GM21367 (cell line): ENCODE results near the gene TRMT5.

Source experiments
- ATAC-seq: cut with Tn5 transposase; IDR thresholded peaks from one replicate; pipeline ENCODE4 v1.9.1; 2021; ENCODE audit not compliant: unreplicated experiment

The TRMT5 gene

GRCh38 chr14:60980811-60981632 lies at the start of gene TRMT5, which contains the start of gene SLC38A6:
Gene TRMT5 (minus strand): TSS chr14:60981079. CDS start chr14:60980973, 106 bp downstream.
Gene SLC38A6 (plus strand): TSS chr14:60981245. CDS start chr14:60981278, 33 bp downstream.
- ATAC-seq: peak; percentile 77

GRCh38 chr14:61026526-61026925 lies 45.6 kb upstream of the TRMT5 start:
- ATAC-seq: no peak

- peak; percentile 85 for ATAC-seq
These were observed 44.7 kb upstream of the TRMT5 start for GRCh38 chr14:61025251-61026223.

- no peak for ATAC-seq
These were observed 38.7 kb upstream of the TRMT5 start for GRCh38 chr14:61019537-61019936.

GRCh38 chr14:61003571-61003970 lies 22.7 kb upstream of the TRMT5 start:
- no peak for ATAC-seq

GRCh38 chr14:60999536-60999935 lies 18.7 kb upstream of the TRMT5 start:
- no peak for ATAC-seq

GRCh38 chr14:60998617-60999016 lies 17.7 kb upstream of the TRMT5 start:
- no peak for ATAC-seq

- ATAC-seq: no peak
These were observed 8.7 kb upstream of the TRMT5 start for GRCh38 chr14:60989599-60989998.

GRCh38 chr14:60986500-60986899 lies 5.6 kb upstream of the TRMT5 start:
- ATAC-seq: no peak

GRCh38 chr14:60984196-60984595 lies 3.3 kb upstream of the TRMT5 start:
- no peak for ATAC-seq

- no peak for ATAC-seq
These were observed 965 bp upstream of the TRMT5 start for GRCh38 chr14:60981633-60982455.

- ATAC-seq: no peak
These were observed 3.0 kb downstream of the TRMT5 start for GRCh38 chr14:60977847-60978246.

GRCh38 chr14:60975551-60975950 lies 5.3 kb downstream of the TRMT5 start:
- no peak for ATAC-seq

GRCh38 chr14:60974090-60974651 lies 6.7 kb downstream of the TRMT5 start:
- ATAC-seq: no peak

GRCh38 chr14:60973070-60973469 lies 7.8 kb downstream of the TRMT5 start:
- ATAC-seq: no peak

GRCh38 chr14:60972295-60972694 lies 8.6 kb downstream of the TRMT5 start:
- ATAC-seq: no peak

GRCh38 chr14:60971271-60971670 lies 9.6 kb downstream of the TRMT5 start:
- no peak for ATAC-seq

- no peak for ATAC-seq
These were observed 10.7 kb downstream of the TRMT5 start for GRCh38 chr14:60970146-60970545.

GRCh38 chr14:60968671-60969070 lies 12.2 kb downstream of the TRMT5 start:
- ATAC-seq: no peak

- no peak for ATAC-seq
These were observed 12.8 kb downstream of the TRMT5 start for GRCh38 chr14:60968099-60968498.
